Activated T-cell treated with anti-CD3 and anti-CD28 coated beads for 1 hour (primary cell): Measurements from ENCODE around the gene NTN1.

Source experiments
- DNase-seq: peaks from one replicate; pipeline ENCODE4 v3.0.0-alpha.2; 2020; ENCODE audit warnings: low read depth

NTN1 gene

GRCh38 chr17:9162275-9162985 is 141.1 kb downstream of the NTN1 start:
- no peak for DNase-seq

DNA sequence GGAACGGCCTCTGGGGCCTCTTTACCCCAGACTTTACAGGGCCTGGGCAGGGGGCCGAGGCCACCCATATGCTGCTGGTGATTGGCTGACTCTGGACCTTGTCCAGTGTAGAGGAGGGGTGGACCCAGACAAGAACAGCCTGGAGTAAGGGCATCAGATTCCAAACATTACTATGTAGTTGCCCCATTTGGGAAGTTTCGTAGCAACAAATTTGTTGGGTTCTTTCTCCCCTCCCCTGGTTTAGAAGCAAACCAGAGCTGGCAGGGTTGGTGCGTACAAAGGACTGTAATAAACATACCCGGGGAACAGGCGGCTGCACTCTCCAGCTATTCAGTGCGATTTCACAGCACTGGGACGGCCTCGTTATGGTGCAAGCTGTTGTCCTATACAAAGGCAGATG is 145.5 kb downstream of the NTN1 start:
- no peak for DNase-seq

DNA sequence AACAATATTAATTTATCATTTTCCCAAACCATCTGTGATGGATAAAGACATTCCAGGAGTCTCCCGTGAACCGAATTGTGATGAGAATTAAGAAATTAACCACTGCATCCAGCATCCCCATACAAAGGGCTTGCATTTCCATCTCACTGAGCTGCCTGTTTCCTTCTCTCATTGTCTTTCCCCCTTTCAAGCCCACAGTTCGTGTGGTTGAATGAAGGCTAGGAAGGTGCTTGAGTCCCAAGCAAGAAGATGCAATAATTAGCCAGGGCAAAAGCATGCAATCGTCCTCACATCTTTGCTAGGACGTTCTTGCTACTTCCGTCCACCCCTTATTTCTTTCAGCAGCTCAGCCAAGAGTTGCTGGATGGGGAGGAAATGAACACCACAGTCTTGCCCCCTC is 146.1 kb downstream of the NTN1 start:
- no peak for DNase-seq

- DNase-seq: no peak
Measured at GRCh38 chr17:9169116-9169515, 147.8 kb downstream of the NTN1 start.

- no peak for DNase-seq
Measured at GRCh38 chr17:9170336-9170735, 149.0 kb downstream of the NTN1 start.

DNA sequence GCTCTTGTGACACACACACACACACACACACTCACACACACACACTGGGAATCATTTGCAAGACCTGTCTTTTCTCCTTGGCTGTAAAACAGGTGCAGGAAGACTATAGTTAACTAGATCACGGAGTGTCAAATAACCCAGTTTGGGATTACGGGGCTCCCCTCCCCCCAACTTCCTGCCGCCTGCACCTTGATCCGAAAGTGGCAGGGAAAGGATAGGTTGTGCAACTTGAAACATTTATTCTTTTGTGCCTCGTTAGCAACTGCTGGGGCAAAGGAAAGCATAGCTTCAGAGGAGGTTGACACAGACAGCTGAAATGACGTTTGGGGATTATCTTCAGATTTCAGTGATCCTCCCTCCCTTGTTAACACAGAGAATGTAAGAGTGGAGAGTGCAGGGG is 149.5 kb downstream of the NTN1 start:
- DNase-seq: no peak

GRCh38 chr17:9173386-9173983 is 152.2 kb downstream of the NTN1 start:
- no peak for DNase-seq

GRCh38 chr17:9174312-9174711 is 153.0 kb downstream of the NTN1 start:
- DNase-seq: no peak

GRCh38 chr17:9174779-9175574 is 153.7 kb downstream of the NTN1 start:
- no peak for DNase-seq

DNA sequence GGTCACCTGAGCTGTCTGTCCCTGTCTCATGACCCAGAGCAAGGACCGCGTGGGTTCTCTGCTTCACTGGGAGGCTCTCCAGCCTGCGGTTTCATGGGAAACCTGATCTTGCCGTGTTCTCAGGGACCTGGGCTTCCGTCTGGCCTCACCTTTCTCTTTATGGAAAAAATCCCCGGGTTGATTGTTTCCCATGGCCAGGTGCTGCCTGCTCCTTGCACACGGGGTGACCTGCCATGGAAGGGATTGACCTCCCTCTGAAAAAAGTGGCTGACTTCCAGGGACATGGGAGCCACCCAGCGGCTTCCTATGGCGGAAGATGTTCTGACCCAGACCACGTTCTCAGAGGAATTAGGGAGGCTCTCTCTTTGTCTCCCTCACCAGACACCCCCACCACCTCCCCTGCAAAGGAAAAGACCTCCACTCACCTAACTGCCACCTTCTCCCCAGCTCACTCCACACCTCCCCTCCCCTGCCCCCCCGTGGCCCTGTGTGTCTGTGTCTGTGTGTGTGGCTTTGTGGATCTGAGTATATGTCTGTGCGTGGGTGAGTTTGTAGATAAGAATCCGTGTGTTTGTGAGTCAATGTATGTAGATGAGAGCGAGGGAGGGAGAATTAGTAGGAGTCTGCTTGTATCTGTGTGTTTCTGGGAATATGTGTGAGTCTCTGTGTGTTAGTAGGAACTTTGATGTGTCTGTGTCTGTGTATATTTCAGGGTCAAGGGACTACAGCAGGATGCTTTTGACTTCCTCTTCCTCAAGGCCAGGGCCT is 154.6 kb downstream of the NTN1 start:
- no peak for DNase-seq

- no peak for DNase-seq
Measured at GRCh38 chr17:9177212-9177611, 155.9 kb downstream of the NTN1 start.

DNA sequence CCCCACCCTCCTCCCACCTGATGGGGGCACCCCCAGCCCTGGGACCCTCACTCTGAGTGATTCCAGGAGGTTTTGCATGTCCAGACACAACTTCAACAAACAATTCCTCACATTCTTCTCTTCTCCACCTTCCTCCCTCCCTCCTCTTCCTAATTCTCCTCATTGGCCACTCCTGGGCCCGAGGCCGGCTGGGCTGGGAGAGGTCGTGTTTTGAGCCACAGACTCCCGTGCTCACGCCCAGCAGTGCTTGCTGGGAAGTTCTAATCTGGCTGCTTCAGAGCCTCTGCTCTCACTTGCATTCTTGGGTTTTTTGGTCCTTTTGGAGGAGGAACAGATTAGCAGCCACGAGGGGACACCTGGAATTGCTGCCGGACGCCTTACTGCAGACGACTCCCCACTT is 157.0 kb downstream of the NTN1 start:
- DNase-seq: no peak

GRCh38 chr17:9179602-9180001 is 158.3 kb downstream of the NTN1 start:
- DNase-seq: no peak

GRCh38 chr17:9181640-9182039 is 160.3 kb downstream of the NTN1 start:
- no peak for DNase-seq

DNA sequence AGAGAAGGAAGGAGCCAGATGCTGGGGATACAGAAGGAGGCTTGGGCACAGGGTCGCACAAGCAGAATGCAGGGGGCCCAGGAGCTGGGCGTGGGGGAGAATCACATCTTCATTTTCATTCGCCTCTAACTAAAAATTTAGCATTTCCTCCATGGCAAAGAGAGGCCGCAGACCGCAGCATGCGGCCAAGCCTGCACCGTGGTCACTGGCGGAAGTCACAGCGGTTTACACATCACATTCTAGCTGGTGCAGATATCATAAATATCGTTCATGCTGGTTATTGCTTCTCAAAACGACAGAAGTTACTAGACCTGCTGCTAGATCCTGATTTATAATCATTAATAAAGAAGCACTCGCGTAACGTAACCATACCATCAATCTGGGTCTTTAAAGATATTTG is 162.0 kb downstream of the NTN1 start:
- no peak for DNase-seq

DNA sequence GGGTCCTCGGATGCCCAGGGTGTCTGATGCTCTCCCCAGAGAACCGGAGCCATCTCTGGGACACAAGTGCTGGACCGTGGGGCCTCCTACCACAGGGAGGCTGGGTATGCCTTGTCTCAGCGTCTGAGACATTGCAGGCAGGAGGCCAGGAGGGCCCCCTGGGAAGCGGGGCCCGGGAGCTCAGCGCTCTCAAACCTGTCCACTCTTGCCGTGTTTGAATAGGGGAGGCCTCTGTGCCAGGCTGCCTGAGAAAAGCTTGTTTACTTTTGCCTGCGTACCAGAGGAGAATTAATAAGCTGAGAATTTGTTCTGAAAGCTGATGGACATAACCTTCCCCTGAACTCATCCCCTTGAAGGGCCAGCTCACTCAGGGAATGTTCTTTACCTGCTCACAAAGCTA is 163.8 kb downstream of the NTN1 start:
- no peak for DNase-seq

- no peak for DNase-seq
Measured at GRCh38 chr17:9185688-9186284, 164.5 kb downstream of the NTN1 start.

- DNase-seq: no peak
Measured at GRCh38 chr17:9187828-9188227, 166.5 kb downstream of the NTN1 start.

- no peak for DNase-seq
Measured at GRCh38 chr17:9188367-9188766, 167.1 kb downstream of the NTN1 start.

DNA sequence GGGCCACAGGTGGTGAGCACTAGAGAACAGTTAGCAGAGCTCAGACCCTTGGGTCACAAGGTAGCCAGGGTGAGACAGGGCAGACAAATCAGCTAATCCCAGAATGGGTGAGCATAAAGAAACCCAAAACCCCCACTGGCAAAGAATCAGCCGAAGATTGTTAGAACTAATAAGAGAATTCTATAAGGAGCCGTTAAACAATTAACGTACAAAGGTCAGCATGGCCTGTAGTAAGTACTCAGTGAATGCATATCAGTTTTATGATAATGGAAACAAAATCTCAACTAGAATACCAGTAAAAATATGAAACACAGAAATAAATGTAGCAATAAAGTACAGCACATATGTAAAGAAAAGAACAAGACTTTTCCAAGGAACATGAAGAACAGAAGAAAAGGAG is 168.6 kb downstream of the NTN1 start:
- DNase-seq: no peak

- no peak for DNase-seq
Measured at GRCh38 chr17:9192010-9192409, 170.7 kb downstream of the NTN1 start.

DNA sequence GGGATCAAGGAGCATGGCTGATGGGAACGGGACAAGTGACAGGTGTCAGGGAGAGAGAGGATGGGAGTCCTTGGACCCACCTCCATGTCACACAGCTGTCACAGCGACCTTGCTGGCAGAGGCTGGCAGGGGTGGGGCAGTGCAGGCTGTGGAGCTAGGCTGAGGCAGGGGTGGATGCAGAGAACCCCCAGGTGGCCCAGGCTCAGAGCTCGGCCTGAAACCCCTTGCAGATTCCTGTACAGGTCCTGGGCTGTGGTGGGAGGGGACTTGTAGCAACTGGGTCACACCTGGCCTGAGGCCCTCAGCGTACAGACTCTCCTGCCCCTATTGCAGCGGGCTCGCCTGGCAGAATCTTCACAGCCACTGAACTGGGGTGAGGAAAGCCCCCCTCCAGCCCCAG is 174.1 kb downstream of the NTN1 start:
- no peak for DNase-seq
